ENCODE data around the gene DPYSL3. TPM values are rescaled to one million over a fixed set of nuclear protein-coding genes. Genes with fewer than 3 reads are reported as not detected.
A peak's percentile ranks its signal among the peaks of the same experiment; 100 is the strongest.

DPYSL3 gene
- polyA plus RNA-seq, 1 donor from 2014 or later, result 689 TPM

DNA sequence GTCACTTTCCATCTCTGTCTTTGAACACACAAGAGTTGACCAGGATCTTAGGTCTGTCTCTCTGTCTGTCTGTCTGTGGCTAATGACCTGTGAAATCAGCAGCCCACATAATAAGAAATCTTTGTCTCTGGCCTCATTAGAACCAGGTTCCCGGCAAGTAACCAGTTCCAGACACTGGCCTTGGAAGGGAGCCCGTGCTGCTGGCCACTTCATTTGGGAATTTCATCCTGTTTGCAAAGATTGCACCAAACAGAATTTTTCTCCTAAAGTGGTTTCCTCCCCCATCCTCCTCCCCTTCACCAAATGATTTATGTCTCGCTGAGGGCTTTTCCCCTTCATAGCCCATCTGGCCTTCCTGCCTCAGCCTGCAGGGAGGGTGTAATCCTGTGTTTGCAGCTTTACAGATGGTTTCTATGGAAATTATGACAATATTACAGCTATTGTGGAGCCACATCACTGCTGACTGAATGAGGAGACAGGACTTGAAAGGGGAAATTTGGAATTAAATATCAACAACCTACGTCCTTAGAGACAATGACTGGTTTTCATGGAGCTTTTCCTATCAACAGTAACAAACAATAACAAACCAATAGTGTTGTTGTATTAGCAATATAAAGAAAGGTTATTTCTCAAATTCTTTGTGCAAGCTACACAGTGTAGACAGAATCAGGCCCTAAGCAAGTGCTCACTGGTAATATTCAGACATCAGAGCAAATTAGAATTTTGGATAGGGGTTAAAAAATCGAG is 25.7 kb downstream of the DPYSL3 start:
- Histone ChIP-seq H3K79me2 (replicated peaks; ENCODE audit: insufficient read depth, low read length) (no peaks in the 10 kb centered on the region), H3K27ac (ENCODE audit: low read length) (no peak overlapping the region), H3K4me2 (ENCODE audit: low read length) (peak overlapping the region; percentile 3)

DNA sequence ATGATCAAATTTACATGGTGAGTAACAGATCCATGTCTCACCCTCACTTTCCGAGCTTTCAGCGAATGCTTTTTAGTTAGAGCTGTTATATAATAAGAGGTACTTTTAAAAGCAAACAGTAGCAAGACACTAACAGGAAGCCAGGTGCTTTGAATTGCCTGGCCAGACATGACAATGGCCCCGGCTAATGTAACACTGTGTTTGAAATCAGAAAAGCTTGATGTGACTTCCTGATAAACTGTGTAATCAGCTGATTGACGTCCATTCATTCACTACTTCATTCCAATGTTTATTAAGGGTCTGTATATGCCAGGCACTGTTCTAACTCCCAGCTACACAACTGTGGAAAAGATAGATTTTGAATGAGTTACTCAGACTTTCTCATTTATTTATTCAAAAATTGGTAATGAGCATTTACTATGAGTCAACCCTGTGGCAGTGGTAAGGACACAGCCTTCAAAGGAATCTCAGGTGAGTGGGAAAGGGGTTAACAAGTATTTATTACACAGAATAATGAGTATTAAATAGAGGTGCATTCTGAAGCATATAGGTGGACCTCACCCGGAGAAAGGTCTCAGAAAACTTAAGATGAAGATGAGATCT is 26.6 kb downstream of the DPYSL3 start:
- Histone ChIP-seq H3K9me3 (ENCODE audit: low read length) (no peaks in the 10 kb centered on the region), H3K27me3 (ENCODE audit: insufficient read depth, low read depth, low read length) (no peaks in the 10 kb centered on the region), H4K20me1 (ENCODE audit: insufficient read depth) (no peaks in the 10 kb centered on the region), H2AFZ (ENCODE audit: low read depth, low read length) (no peak overlapping the region), H3K79me2 (replicated peaks; ENCODE audit: insufficient read depth, low read length) (no peaks in the 10 kb centered on the region), H3K4me3 (ENCODE audit: low read length) (no peak overlapping the region), H3K9ac (ENCODE audit: low read length) (no peak overlapping the region), H3F3A (ENCODE audit: insufficient read depth, low read length, poor library complexity, severe bottlenecking) (no peaks in the 10 kb centered on the region), H3K9me2 (ENCODE audit: insufficient read depth, low read length) (no peaks in the 10 kb centered on the region), H3K27ac (ENCODE audit: low read length) (no peak overlapping the region), H3K4me2 (ENCODE audit: low read length) (no peak overlapping the region), H3K36me3 (ENCODE audit: insufficient read depth, low read length) (no peaks in the 10 kb centered on the region)
- no peak for TF ChIP-seq POLR2AphosphoS5 (IDR thresholded peaks at IDR 0.05)

More for the DNA sequence above, 25.7 kb downstream of the DPYSL3 start:
- no peaks in the 10 kb centered on the region for H4K20me1 ChIP-seq (ENCODE audit: insufficient read depth)
- TF ChIP-seq RAD21 (conservative IDR thresholded peaks at IDR 0.05), result no peak
- TF ChIP-seq POLR2AphosphoS5 (IDR thresholded peaks at IDR 0.05), result peak; percentile 31
- peak; percentile 56 for TF ChIP-seq EP300 (conservative IDR thresholded peaks at IDR 0.05; ENCODE audit: poor library complexity, severe bottlenecking)
- no peaks in the 10 kb centered on the region for H3K36me3 ChIP-seq (ENCODE audit: insufficient read depth, low read length)
- H3K27me3 ChIP-seq (ENCODE audit: insufficient read depth, low read depth, low read length), result no peaks in the 10 kb centered on the region
- H3K9ac ChIP-seq (ENCODE audit: low read length), result no peak overlapping the region
- H3K9me3 ChIP-seq (ENCODE audit: low read length), result no peaks in the 10 kb centered on the region
- H2AFZ ChIP-seq (ENCODE audit: low read depth, low read length), result no peak overlapping the region
- H3F3A ChIP-seq (ENCODE audit: insufficient read depth, low read length, poor library complexity, severe bottlenecking), result no peaks in the 10 kb centered on the region
- no peaks in the 10 kb centered on the region for H3K9me2 ChIP-seq (ENCODE audit: insufficient read depth, low read length)
- H3K4me3 ChIP-seq (ENCODE audit: low read length), result no peak overlapping the region

GRCh38 chr5:147482706-147483180 is 27.1 kb downstream of the DPYSL3 start:
- Histone ChIP-seq H3K9me3 (ENCODE audit: low read length) (no peaks in the 10 kb centered on the region), H3F3A (ENCODE audit: insufficient read depth, low read length, poor library complexity, severe bottlenecking) (no peaks in the 10 kb centered on the region), H3K27me3 (ENCODE audit: insufficient read depth, low read depth, low read length) (no peaks in the 10 kb centered on the region), H3K36me3 (ENCODE audit: insufficient read depth, low read length) (no peaks in the 10 kb centered on the region), H3K9ac (ENCODE audit: low read length) (no peak overlapping the region), H3K9me2 (ENCODE audit: insufficient read depth, low read length) (no peaks in the 10 kb centered on the region), H4K20me1 (ENCODE audit: insufficient read depth) (no peaks in the 10 kb centered on the region), H3K4me3 (ENCODE audit: low read length) (no peak overlapping the region), H3K4me2 (ENCODE audit: low read length) (no peak overlapping the region), H2AFZ (ENCODE audit: low read depth, low read length) (no peak overlapping the region), H3K27ac (ENCODE audit: low read length) (no peak overlapping the region), H3K79me2 (replicated peaks; ENCODE audit: insufficient read depth, low read length) (no peaks in the 10 kb centered on the region)
- TF ChIP-seq RAD21 (conservative IDR thresholded peaks at IDR 0.05) (no peak), TAF1 (IDR thresholded peaks at IDR 0.05; ENCODE audit: low read depth) (no peak), EP300 (conservative IDR thresholded peaks at IDR 0.05; ENCODE audit: poor library complexity, severe bottlenecking) (no peak), EZH2 (IDR thresholded peaks at IDR 0.05; ENCODE audit: borderline replicate concordance, insufficient read depth, low read length, poor library complexity, severe bottlenecking) (no peak), POLR2AphosphoS5 (IDR thresholded peaks at IDR 0.05) (no peak), CTCF (IDR thresholded peaks at IDR 0.05; ENCODE audit: poor library complexity, severe bottlenecking) (no peak), MXI1 (conservative IDR thresholded peaks at IDR 0.05; ENCODE audit: poor library complexity, severe bottlenecking) (no peak), REST (IDR thresholded peaks at IDR 0.05; ENCODE audit: borderline replicate concordance) (no peak), SMC3 (conservative IDR thresholded peaks at IDR 0.05; ENCODE audit: poor library complexity) (no peak)
